Gastrocnemius medialis (tissue), 4 donors: ENCODE measurements around the gene PLEKHG1. TPM values are rescaled to one million over a fixed set of nuclear protein-coding genes. Genes with fewer than 3 reads are reported as not detected.

Source experiments
- ATAC-seq, 2 donors: fragments of 150-250 bp; one replicate each; pipeline ENCODE4 v1.9.1; 2016
- DNase-seq, 2 donors: peaks; one replicate each; pipeline ENCODE4 v3.0.0-alpha.2; 2019
- H3K27ac ChIP-seq, 4 donors: fragments of 200-600 bp; sonication (generic); 1 replicate in 1 of 4; 2 replicates in 3 of 4; pipeline ENCODE4 v1.5.1; 2016 to 2018; ENCODE audit warnings: mild to moderate bottlenecking in 2 of 4, moderate library complexity in 1 of 4
- H3K27me3 ChIP-seq, 3 donors: fragments of 200-600 bp; sonication (generic) in 2 of 3; 1 replicate in 1 of 3; 2 replicates in 2 of 3; pipeline versions ENCODE4 v1.5.1 to v1.6.0; 2016 to 2019; ENCODE audit warnings: mild to moderate bottlenecking in 1 of 3, moderate library complexity in 1 of 3
- H3K36me3 ChIP-seq, 2 donors: fragments of 200-600 bp; sonication (generic) in 1 of 2; one replicate each; pipeline ENCODE4 v1.5.1; 2017 to 2018
- H3K4me1 ChIP-seq, 2 donors: fragments of 200-600 bp; sonication (generic) in 1 of 2; one replicate each; pipeline ENCODE4 v1.5.1; 2016 to 2017; ENCODE audit warnings: mild to moderate bottlenecking in 2 of 2
- H3K4me3 ChIP-seq, 4 donors: fragments of 200-600 bp; sonication (generic) in 3 of 4; 1 replicate in 1 of 4; 2 replicates in 3 of 4; pipeline ENCODE4 v1.5.1; 2016 to 2019; ENCODE audit warnings: mild to moderate bottlenecking in 2 of 4
- H3K9me3 ChIP-seq, 3 donors: fragments of 200-600 bp; sonication (generic) in 2 of 3; 1 replicate in 1 of 3; 2 replicates in 2 of 3; pipeline ENCODE4 v1.5.1; 2016 to 2019
- POLR2A ChIP-seq, 2 donors: fragments of 450-650 bp; IDR thresholded peaks; one replicate each; pipeline ENCODE4 v1.6.1; 2017; ENCODE audit warnings: antibody characterized with exemption in 2 of 2, mild to moderate bottlenecking in 2 of 2, moderate library complexity in 2 of 2
- in situ Hi-C, 4 donors: fragments of 200-750 bp; cut with MboI; loops; one replicate each; pipeline versions ENCODE4 v1.15.0 to v1.8.0; 2017; ENCODE audit warnings: low sequenced_read_pairs in 4 of 4
- intact Hi-C: fragments of 100-400 bp; cut with DNase I; formaldehyde crosslinking; loops from one replicate; pipeline ENCODE4 v1.15.1; 2023; ENCODE audit warnings: low total_unique reads
- total RNA-seq, 4 donors: library from RNA; depleted of rRNA; stranded (reverse); fragments of >200 nt; gene quantifications; one replicate each; pipeline versions ENCODE4 v1.1.0 to v1.2.3, GENCODE V29; 2016
- TF ChIP-seq, protein P1 (sequence below), 5 experiments: fragments of 450-650 bp in 3 of 5; fragments of 200-600 bp in 2 of 5; sonication (generic) in 2 of 5; IDR thresholded peaks in 4 of 5; conservative IDR thresholded peaks in 1 of 5; 1 replicate in 4 of 5; 2 replicates in 1 of 5; pipeline ENCODE4 v1.5.1; 2016 to 2019; ENCODE audit warnings: antibody characterized with exemption in 5 of 5, mild to moderate bottlenecking in 3 of 5, moderate library complexity in 3 of 5

PLEKHG1 gene
- total RNA-seq, 4 donors from 2014 or later: 2.3 to 7.7 (median 4.4) TPM

DNA sequence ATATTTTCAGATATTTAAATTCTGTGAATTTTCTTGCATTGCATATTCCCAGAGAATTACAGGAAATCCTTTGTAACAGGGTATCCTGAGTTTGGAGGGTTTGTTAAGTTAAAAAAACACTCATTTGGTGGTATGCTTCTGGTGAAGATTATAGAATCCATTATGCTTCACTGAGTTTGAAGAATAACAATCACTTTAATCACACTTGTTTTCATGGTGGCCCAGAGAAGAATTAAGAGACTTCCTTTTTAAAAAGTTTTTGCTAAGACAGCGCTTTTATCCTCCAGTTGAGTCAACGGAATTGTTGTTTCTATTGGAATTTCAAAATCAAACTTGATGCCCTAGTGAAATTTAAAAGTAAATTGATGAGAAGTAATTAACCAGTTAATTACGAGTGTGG lies 17.4 kb downstream of the PLEKHG1 start:
- H3K27ac ChIP-seq: peak overlapping the region in 2 of 4 donors; percentile 18 to 48
- H3K27me3 ChIP-seq: no peaks in the 10 kb centered on the region
- peaks cover 0 to 3% of the 10 kb centered on the region in 2 donors for H3K4me1 ChIP-seq
- H3K36me3 ChIP-seq: no peaks in the 10 kb centered on the region
- intact Hi-C loops: no loop called here
- TF ChIP-seq, protein P1, sequence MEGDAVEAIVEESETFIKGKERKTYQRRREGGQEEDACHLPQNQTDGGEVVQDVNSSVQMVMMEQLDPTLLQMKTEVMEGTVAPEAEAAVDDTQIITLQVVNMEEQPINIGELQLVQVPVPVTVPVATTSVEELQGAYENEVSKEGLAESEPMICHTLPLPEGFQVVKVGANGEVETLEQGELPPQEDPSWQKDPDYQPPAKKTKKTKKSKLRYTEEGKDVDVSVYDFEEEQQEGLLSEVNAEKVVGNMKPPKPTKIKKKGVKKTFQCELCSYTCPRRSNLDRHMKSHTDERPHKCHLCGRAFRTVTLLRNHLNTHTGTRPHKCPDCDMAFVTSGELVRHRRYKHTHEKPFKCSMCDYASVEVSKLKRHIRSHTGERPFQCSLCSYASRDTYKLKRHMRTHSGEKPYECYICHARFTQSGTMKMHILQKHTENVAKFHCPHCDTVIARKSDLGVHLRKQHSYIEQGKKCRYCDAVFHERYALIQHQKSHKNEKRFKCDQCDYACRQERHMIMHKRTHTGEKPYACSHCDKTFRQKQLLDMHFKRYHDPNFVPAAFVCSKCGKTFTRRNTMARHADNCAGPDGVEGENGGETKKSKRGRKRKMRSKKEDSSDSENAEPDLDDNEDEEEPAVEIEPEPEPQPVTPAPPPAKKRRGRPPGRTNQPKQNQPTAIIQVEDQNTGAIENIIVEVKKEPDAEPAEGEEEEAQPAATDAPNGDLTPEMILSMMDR (IDR thresholded peaks at IDR 0.05 in 4 of 5, conservative IDR thresholded peaks at IDR 0.05 in 1 of 5): no peak
- no peak for TF ChIP-seq POLR2A (IDR thresholded peaks at IDR 0.05)
- H3K9me3 ChIP-seq: no peaks in the 10 kb centered on the region
- no peak for DNase-seq
- no peak for ATAC-seq
- H3K4me3 ChIP-seq: no peak overlapping the region
- in situ Hi-C loops: no loop called here

DNA sequence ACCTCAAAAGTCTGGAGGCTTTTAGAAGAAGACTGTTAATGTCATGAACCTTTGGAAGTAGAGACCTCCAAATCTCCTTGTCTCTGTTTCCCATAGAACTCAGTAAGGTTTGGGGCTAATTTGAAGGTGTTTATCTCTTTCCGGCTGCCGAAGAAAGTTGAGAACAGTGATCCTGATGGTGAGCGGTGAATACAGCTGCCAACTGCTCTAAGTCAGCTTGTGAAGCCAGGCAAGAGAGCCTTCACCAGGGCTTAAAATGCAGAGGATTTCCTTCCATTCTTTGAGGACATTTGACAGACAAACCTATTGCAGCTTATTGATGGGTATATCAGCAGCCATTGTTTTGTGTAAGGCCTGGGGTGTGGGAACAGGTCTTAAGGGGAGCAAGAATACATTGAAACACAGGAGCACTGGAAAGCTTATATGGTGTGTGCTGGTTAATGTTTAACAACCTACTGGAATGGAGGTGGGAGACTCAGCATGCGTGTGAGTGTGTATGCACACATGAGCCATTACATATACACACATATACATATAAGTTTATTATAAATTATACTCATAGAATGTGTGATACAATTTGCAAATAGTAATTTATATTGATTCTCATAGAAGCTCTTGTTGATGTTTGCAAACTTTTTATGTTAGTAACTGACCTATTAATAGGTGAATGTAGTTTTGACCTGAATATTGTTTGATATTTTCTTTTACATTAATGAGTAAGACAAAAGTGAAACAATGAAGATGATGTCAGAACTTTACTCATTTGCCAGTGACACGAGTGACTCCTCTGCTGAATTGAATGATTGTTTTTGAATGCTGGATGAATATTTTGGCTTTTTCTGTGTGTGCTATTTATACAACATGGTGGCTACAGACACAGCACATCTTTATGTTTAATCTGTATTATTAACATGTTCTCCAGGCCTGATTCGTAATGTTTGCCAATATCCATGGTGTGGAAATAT lies 18.1 kb downstream of the PLEKHG1 start:
- no peaks in the 10 kb centered on the region for H3K27me3 ChIP-seq
- no peak for DNase-seq
- H3K36me3 ChIP-seq: no peaks in the 10 kb centered on the region
- intact Hi-C loops (no loop called here), in situ Hi-C loops (no loop called here)
- H3K4me1 ChIP-seq: peaks cover 0 to 3% of the 10 kb centered on the region in 2 donors
- H3K4me3 ChIP-seq: no peak overlapping the region
- no peaks in the 10 kb centered on the region for H3K9me3 ChIP-seq
- TF ChIP-seq, protein P1 (IDR thresholded peaks at IDR 0.05 in 4 of 5, conservative IDR thresholded peaks at IDR 0.05 in 1 of 5): no peak
- no peak for TF ChIP-seq POLR2A (IDR thresholded peaks at IDR 0.05)
- H3K27ac ChIP-seq: peak overlapping the region in 3 of 4 donors; percentile 16 to 48 (median 18)
- no peak for ATAC-seq

DNA sequence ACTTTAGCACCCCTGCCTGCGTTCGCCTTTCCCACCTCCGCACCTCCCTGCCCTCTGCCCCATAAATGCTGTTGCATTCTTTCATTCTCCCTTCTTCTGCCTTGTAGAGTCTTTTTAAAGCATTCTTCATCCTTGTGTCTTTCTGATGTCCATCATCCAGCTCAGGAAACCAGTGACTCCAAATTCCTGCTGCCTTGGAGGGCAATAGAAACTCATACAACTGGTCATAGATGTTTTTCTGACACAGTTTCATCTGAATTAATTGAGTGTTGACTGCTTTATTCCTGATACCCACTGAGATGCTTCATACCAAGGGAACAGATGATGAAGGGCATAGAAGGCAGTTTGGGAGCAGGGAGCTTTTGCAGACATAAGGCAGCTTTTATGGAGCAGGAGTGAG lies 19.6 kb downstream of the PLEKHG1 start:
- Histone ChIP-seq H3K27ac (no peak overlapping the region), H3K4me3 (no peak overlapping the region), H3K4me1 (peaks cover 0 to 3% of the 10 kb centered on the region in 2 donors), H3K36me3 (no peaks in the 10 kb centered on the region), H3K27me3 (no peaks in the 10 kb centered on the region), H3K9me3 (no peaks in the 10 kb centered on the region)
- in situ Hi-C loops (no loop called here), intact Hi-C loops (no loop called here)
- ATAC-seq (no peak), DNase-seq (no peak)
- TF ChIP-seq POLR2A (IDR thresholded peaks at IDR 0.05): no peak
- TF ChIP-seq, protein P1 (IDR thresholded peaks at IDR 0.05 in 4 of 5, conservative IDR thresholded peaks at IDR 0.05 in 1 of 5): no peak

DNA sequence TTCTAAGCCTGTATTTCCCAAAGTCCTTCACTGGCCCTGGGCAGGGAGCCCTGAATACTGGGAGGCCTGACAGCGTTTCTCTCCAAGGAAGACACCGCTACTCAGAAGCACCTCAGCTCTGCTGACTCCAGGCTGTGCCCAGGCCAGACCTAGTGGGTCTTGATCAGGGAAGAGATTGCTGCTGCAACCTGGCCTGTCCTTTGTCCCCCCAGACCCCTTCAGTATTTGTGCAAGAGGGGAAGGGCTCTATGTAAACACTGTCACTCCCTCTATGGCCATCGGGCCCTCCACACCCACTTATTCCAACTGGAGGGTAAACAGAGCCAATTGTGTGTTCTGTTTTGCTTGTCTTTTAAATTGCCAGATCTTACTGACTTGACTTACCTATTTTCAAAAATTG lies 20.6 kb downstream of the PLEKHG1 start:
- in situ Hi-C loops: no loop called here
- DNase-seq (no peak), ATAC-seq (no peak)
- H3K36me3 ChIP-seq: no peaks in the 10 kb centered on the region
- H3K27me3 ChIP-seq: no peaks in the 10 kb centered on the region
- no peak for TF ChIP-seq POLR2A (IDR thresholded peaks at IDR 0.05)
- TF ChIP-seq, protein P1 (IDR thresholded peaks at IDR 0.05 in 4 of 5, conservative IDR thresholded peaks at IDR 0.05 in 1 of 5): no peak
- no peak overlapping the region for H3K27ac ChIP-seq
- no peak overlapping the region for H3K4me3 ChIP-seq
- no peaks in the 10 kb centered on the region for H3K9me3 ChIP-seq
- intact Hi-C loops: no loop called here
- peaks cover 0 to 3% of the 10 kb centered on the region in 2 donors for H3K4me1 ChIP-seq
